Natural killer cell treated with Interleukin-12 subunit alpha and Interleukin-12 subunit beta and Interleukin-15 and Interleukin-18, amount 100 ng/mL, for 72 hours (primary cell): Measurements from ENCODE around the gene BICDL1. TPM values are rescaled to one million over a fixed set of nuclear protein-coding genes. Genes with fewer than 3 reads are reported as not detected.

Experiments
- ATAC-seq, 2 donors: fragments of 150-1000 bp; cut with Tn5 transposase in 1 of 2; sonication (Bioruptor Pico), chemical (Tn5 transposase) in 1 of 2; 2 replicates each; pipeline ENCODE4 v1.10.0; 2021
- DNase-seq: peaks from one replicate; pipeline ENCODE4 v3.0.0; 2022; ENCODE audit warnings: low spot score
- H3K27ac Mint-ChIP-seq, 2 donors: 1 replicate in 1 of 2; 2 replicates in 1 of 2; pipeline ENCODE4 v1.8.0; 2022; ENCODE audit warnings: mixed read lengths in 2 of 2, mild to moderate bottlenecking in 1 of 2, moderate library complexity in 1 of 2
- H3K27me3 Mint-ChIP-seq, 2 donors: 1 replicate in 1 of 2; 2 replicates in 1 of 2; pipeline ENCODE4 v1.8.0; 2022; ENCODE audit warnings: mixed read lengths in 2 of 2
- H3K36me3 Mint-ChIP-seq: one replicate; pipeline ENCODE4 v1.8.0; 2022; ENCODE audit warnings: mixed read lengths
- H3K4me1 Mint-ChIP-seq, 2 donors: 1 replicate in 1 of 2; 2 replicates in 1 of 2; pipeline ENCODE4 v1.8.0; 2022; ENCODE audit warnings: low read depth in 2 of 2, mixed read lengths in 2 of 2, mild to moderate bottlenecking in 1 of 2
- H3K4me3 Mint-ChIP-seq: one replicate; pipeline ENCODE4 v1.8.0; 2022; ENCODE audit warnings: mixed read lengths
- H3K9me3 Mint-ChIP-seq: 2 replicates; pipeline ENCODE4 v1.8.0; 2022; ENCODE audit warnings: mixed read lengths
- total RNA-seq, 2 donors: library from RNA; stranded (reverse); gene quantifications; one replicate each; pipeline ENCODE4 v1.2.3, GENCODE V29; 2022

The BICDL1 gene
- total RNA-seq, 2 donors from 2014 or later, result 4.3 to 9.8 TPM

- Mint-ChIP-seq H3K9me3 (no peaks in the 10 kb centered on the region), H3K4me3 (no peak overlapping the region), H3K4me1 (no peaks in the 10 kb centered on the region), H3K27me3 (no peaks in the 10 kb centered on the region), H3K36me3 (peaks cover 16% of the 10 kb centered on the region), H3K27ac (no peak overlapping the region)
- DNase-seq, result no peak
- ATAC-seq, result no peak
Observed at GRCh38 chr12:120131116-120131515, 142.1 kb downstream of the BICDL1 start.

GRCh38 chr12:120132054-120132836 lies 143.2 kb downstream of the BICDL1 start:
- Mint-ChIP-seq H3K36me3 (peaks cover 7% of the 10 kb centered on the region), H3K27me3 (no peaks in the 10 kb centered on the region), H3K9me3 (no peaks in the 10 kb centered on the region), H3K4me3 (no peak overlapping the region), H3K27ac (no peak overlapping the region), H3K4me1 (no peaks in the 10 kb centered on the region)
- DNase-seq (no peak), ATAC-seq (no peak)

DNA sequence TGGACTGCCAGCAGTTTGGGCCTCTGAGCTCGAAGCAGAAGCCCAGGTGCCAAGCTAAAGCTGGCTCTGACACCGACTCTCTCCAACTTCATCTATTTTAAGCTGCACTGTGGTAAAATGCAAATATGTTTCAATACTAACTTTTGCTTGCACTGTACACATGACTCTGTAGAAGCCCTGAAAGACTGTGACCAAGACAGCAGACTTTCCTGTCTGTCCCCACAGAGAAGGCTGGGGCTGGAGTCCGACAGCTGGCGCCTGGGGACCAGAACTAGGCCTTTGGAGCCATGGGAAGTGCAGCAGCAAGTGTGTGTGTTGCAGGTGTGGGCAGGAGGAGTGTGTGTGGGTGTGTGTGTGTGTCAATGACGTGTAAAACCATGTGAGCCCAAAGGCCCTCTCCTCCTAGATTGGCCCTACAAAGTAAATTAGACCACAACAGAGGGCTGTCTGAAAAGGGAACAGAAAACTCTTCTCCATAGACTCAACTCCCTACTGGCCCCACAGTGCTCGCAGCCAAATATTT lies 143.9 kb downstream of the BICDL1 start:
- DNase-seq (no peak), ATAC-seq (peak in 1 of 2 donors; percentile 7)
- Mint-ChIP-seq H3K27ac (no peak overlapping the region), H3K4me3 (no peak overlapping the region), H3K36me3 (peaks cover 6% of the 10 kb centered on the region), H3K27me3 (no peaks in the 10 kb centered on the region), H3K4me1 (no peaks in the 10 kb centered on the region), H3K9me3 (no peaks in the 10 kb centered on the region)

DNA sequence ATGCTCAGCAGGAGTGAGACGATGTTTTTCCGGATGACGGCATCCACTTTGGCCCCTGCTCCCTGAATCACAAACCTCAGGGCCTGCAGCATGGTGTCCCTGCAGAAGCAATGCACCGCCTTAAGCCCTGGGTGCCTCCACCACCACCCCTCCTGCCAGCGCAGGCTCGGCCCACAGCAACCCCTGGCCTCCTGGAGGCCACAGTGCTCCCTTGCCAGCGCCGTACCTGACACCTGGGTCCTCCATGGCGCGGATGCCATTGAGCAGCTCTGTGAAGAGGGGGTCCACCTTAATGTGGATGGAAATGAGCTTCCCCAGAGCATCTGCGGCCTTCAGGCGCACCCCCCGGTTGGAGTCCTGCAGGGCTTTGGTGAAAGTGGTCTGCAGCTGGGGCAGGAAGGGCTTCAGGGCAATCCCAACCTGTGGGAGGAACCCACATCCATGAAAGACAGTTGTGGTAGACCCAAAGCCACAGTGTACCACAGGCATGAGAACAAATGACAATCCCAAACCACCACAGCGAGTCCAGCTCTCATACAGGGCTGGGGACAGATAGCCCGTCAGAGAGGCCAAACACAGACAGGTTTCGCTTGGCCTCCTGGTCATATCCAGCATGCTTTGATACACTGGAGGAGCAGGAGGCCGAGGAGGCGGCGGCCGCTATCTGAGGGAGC lies 145.4 kb downstream of the BICDL1 start:
- Mint-ChIP-seq H3K27ac (no peak overlapping the region), H3K4me3 (no peak overlapping the region), H3K9me3 (no peaks in the 10 kb centered on the region), H3K27me3 (no peaks in the 10 kb centered on the region), H3K4me1 (no peaks in the 10 kb centered on the region), H3K36me3 (peaks cover 8% of the 10 kb centered on the region)
- DNase-seq, result no peak
- ATAC-seq, result peak in 1 of 2 donors; percentile 50

- Mint-ChIP-seq H3K9me3 (no peaks in the 10 kb centered on the region), H3K36me3 (peaks cover 8% of the 10 kb centered on the region), H3K27me3 (no peaks in the 10 kb centered on the region), H3K27ac (no peak overlapping the region), H3K4me1 (no peaks in the 10 kb centered on the region), H3K4me3 (no peak overlapping the region)
- DNase-seq (no peak), ATAC-seq (no peak)
Observed at GRCh38 chr12:120136093-120136770, 147.2 kb downstream of the BICDL1 start.

DNA sequence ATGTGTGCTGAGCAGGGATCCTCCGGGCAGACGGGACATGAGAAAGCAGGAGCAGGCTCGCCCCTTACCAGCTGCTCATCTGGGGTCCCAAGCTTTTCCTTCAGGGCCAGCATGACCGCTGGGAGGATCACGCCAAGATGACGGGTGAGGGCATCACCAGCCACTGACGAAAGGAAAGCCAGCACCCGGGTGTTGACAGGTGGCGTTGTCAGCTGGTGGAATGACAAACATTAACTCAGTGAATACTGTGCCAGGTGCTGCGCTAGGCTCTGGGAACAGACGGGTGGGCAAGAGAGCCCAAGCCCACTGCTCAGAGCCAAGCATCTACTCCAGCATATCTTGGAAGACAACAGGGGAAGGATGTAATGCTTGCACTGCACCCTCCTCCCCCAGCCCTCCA lies 148.8 kb downstream of the BICDL1 start:
- H3K9me3 Mint-ChIP-seq, result no peaks in the 10 kb centered on the region
- H3K36me3 Mint-ChIP-seq, result peaks cover 14% of the 10 kb centered on the region
- no peak for DNase-seq
- H3K4me3 Mint-ChIP-seq, result no peak overlapping the region
- H3K27me3 Mint-ChIP-seq, result no peaks in the 10 kb centered on the region
- no peak overlapping the region for H3K27ac Mint-ChIP-seq
- H3K4me1 Mint-ChIP-seq, result no peaks in the 10 kb centered on the region
- ATAC-seq, result no peak

DNA sequence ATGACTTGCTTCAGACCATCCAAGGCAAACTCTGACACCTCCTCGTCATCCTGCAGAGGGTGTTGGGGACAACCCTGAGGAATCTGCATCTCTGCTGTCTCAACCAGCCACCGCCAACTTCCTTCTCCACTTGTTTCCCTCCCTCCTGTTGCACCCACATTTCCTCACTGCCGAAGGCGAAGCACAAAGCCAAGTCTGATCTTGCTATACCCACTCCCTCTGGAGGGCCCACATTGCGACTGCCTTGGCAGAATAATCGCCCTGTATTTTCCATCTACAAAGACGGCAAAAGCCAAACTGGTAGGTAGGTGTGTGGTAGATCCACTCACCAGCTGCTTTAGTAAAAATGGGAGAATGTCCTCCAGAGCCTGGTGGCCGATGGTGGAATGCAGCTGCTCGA lies 149.3 kb downstream of the BICDL1 start:
- no peak for ATAC-seq
- no peaks in the 10 kb centered on the region for H3K27me3 Mint-ChIP-seq
- peaks cover 14% of the 10 kb centered on the region for H3K36me3 Mint-ChIP-seq
- no peaks in the 10 kb centered on the region for H3K9me3 Mint-ChIP-seq
- no peak overlapping the region for H3K27ac Mint-ChIP-seq
- H3K4me3 Mint-ChIP-seq, result no peak overlapping the region
- H3K4me1 Mint-ChIP-seq, result no peaks in the 10 kb centered on the region
- no peak for DNase-seq

DNA sequence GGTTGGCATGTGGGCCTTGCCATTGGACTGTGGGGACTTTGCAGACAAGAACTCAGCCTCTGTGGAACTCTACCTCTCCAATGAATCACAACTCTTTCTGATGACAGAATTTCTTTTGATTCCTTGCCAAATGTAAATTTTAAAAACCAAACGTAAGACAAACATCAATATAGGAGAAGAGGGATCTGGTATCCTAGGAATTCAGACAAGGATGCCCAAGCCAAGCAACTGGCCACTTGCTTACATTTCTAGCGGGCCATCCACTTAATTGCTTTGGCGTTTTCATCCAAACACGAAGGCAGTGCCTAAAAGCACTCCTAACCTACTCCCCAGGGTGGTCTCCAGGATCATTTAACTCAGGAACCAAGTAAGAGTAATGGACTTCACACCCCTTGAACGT lies 150.9 kb downstream of the BICDL1 start:
- no peak for DNase-seq
- peaks cover 14% of the 10 kb centered on the region for H3K36me3 Mint-ChIP-seq

GRCh38 chr12:120140603-120141002 lies 151.6 kb downstream of the BICDL1 start:
- no peaks in the 10 kb centered on the region for H3K27me3 Mint-ChIP-seq
- no peak for DNase-seq
- peaks cover 14% of the 10 kb centered on the region for H3K36me3 Mint-ChIP-seq
- H3K9me3 Mint-ChIP-seq, result no peaks in the 10 kb centered on the region
- no peak for ATAC-seq
- peak overlapping the region in 1 of 2 donors; percentile 13 for H3K27ac Mint-ChIP-seq
- no peaks in the 10 kb centered on the region for H3K4me1 Mint-ChIP-seq
- no peak overlapping the region for H3K4me3 Mint-ChIP-seq

More for the DNA sequence above, 150.9 kb downstream of the BICDL1 start:
- ATAC-seq, result no peak
- Mint-ChIP-seq H3K27me3 (no peaks in the 10 kb centered on the region), H3K4me1 (no peaks in the 10 kb centered on the region), H3K9me3 (no peaks in the 10 kb centered on the region), H3K27ac (peak overlapping the region in 1 of 2 donors; percentile 13), H3K4me3 (no peak overlapping the region)

- no peak for ATAC-seq
- Mint-ChIP-seq H3K27ac (no peak overlapping the region), H3K27me3 (no peaks in the 10 kb centered on the region), H3K9me3 (no peaks in the 10 kb centered on the region), H3K36me3 (peaks cover 14% of the 10 kb centered on the region), H3K4me3 (no peak overlapping the region), H3K4me1 (no peaks in the 10 kb centered on the region)
- DNase-seq, result no peak
Observed at GRCh38 chr12:120141336-120141735, 152.3 kb downstream of the BICDL1 start.

- no peak for ATAC-seq
- Mint-ChIP-seq H3K27ac (no peak overlapping the region), H3K9me3 (no peaks in the 10 kb centered on the region), H3K4me1 (no peaks in the 10 kb centered on the region), H3K36me3 (peaks cover 14% of the 10 kb centered on the region), H3K27me3 (no peaks in the 10 kb centered on the region), H3K4me3 (no peak overlapping the region)
- no peak for DNase-seq
Observed at GRCh38 chr12:120142231-120142877, 153.3 kb downstream of the BICDL1 start.
